Activated T-helper 9 cell treated with anti-CD3 and anti-CD28 coated beads, Interleukin-2, amount 50 U/mL, for 16 hours (primary cell): ENCODE measurements around the gene TADA2B.

ENCODE experiments used
- DNase-seq: peaks from one replicate; pipeline ENCODE4 v3.0.0-alpha.2; 2020; ENCODE audit warnings: low read depth

The TADA2B gene

DNA sequence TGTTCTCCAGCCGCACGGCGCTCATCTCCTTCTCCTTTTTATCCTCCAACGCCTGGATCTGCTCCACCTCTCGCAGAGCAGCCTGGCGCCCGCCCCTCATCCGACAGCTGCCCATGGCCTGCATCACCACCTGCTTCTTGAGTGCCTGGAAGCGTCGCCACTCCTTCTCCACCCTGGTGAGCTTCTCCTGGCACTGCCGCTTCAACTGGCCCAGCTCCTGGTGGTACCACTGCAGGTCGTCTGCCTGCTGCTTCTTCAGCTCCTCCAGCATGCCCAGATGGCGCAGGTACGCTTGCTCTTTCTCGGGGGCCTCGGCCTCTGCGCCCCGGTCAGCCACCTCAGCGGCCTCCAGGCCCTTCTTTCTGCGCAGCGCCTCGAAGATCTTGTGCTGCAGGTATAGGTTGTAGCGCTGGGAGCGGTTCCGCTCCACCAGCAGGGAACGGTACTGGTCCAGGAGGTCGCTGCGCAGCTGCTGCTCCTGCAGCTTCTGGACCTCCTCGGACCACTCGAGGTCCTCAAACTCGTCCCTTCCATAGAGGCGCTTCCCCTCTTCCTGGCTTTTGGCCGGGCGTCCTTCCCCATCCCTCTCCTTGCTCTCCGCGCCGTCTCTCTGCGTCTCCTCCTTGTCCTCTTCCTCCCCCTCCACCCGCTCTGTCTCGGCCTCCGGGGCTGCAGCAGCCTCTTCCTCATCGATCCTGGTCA is 1.2 kb upstream of the TADA2B start:
- DNase-seq: no peak

DNA sequence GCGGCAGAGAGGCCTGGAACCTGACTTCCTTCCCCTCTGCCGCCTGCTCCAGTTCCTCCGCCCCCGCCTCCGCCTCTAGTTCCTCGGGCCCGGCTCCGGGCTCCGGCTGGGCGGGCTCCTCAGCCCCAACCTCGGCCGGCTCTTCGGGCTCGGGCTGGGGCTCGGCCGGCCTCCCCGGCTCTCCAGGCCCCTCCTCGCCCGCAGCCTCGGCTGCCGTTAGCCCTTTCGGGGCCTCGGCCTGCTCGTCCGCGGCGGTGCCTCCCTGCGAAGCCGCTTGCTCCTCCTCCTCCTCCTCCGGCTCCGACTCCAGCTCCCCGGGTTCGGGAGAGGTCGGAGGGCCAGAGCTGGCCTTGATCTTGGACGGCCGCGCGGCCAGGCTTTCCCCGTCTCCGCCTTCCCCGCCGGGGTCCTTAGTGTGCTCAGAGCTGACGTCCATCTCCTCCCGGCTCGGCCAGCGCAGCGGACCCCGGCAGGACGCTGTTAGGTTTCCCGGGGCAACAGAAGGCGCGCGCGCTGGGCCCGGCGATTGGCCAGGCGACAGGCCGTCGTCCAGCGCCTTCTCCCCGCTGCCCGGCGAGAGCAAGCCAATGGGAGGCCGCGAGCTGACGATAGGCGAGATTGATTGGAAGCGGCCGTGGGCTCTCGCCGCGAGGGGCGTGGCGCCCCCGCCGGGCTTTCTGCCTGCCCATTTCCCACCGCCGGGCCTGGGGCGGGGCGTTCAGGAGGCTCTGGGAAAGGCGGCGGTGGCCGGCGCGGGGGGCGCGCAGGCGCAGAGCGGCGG is 479 bp upstream of the TADA2B start:
- DNase-seq: peak; percentile 91

DNA sequence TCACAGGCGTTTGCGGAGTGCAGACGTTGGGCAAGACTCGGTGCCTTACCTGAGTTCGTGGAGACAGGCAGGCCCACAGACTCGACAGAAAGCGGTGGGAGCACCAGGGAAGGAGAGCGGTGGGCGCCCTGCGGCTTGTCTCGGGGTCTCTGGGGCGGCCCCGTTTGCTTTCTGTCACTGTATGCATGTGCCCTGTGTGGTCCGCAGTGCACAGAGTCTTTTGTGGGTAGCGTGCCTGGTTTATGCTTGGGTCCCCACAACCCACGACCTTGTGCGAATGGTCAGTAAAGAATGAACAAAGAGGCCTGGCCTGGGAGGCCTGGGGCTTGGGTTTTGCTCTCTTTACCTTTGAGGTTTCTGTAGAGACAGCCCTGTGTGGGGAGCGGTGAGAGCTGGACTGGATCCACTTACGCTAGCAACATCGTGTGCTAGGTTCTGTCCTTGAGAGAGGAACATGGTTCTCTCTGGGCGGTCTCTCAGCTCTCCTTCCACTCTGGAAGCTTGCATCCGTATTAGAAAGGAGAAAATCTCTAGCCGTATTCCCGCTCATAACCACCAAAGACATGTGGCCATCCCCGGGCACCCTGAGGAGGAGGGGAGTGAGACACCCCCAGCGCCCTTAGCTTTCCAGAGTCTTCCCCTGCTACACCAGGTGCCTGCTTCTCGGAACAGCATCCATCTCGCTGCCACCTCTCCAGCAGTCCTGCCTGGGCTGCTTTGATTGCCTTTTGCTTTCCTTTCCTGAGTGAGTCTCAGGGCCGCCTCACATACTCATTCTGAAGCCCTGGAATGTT is 1.2 kb downstream of the TADA2B start:
- DNase-seq: no peak

DNA sequence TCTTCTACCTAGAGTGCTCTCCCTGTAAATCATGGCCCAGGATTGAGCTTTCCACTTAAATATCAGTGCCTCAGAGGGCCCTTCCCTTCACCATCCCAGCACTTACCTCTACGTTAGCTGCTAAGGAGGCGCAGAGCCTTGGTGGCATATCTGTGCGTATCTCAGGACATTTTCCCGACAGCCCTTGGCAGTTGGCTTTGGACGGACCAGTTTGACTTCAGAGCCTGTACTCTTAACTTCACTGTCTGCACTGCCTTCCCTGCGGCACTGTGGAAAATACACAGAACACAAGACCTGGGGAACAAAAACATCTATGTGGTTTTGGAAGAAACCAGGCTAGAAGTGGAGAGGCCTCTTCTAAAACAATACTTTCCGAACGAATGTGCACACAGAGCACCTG is 2.4 kb downstream of the TADA2B start:
- no peak for DNase-seq

DNA sequence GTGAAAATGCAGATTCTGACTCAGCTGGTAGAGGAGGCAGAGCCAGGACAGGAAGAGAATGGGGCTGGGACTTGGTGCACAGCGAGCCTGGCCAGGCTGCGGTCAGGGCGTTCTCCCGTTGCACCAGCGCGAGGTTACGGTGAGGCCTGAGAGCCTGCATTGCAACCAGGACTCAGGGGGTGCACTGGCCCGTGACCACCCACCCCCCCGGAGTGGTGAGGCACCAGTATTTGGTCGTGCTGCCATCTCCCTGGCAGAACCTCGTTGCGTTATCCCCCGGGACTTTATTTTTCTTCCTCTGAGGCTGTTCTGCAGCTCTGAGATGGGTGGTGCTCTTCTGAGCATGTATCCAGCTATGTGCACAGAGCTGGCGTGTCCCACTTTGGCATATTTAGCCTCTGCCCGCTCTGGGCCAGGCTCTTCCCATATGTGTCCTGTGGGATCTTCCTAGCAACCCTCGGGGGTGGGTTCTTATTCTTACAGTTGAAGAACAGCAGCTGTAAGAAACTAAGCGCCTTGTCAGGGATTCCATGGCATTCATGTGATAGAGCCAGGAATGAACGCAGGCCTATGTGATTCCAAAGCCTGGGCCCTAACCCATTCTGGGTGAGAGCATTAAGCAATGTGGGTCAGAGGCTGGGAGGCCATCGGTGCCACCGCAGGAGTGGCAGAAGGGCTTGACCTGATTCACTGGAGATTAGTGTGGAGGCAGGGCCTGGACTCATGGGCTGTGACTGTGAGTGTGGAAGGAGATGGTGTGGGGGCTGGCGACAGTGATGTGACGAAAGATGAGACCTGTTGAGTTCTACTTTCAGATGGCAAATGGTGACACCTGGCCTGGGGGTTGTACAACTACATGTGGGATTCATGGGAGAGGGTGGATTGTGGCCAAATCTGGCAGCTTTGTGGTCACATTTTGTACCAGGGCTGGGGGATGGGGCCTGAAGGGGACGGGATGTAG is 3.1 kb downstream of the TADA2B start:
- DNase-seq: no peak

DNA sequence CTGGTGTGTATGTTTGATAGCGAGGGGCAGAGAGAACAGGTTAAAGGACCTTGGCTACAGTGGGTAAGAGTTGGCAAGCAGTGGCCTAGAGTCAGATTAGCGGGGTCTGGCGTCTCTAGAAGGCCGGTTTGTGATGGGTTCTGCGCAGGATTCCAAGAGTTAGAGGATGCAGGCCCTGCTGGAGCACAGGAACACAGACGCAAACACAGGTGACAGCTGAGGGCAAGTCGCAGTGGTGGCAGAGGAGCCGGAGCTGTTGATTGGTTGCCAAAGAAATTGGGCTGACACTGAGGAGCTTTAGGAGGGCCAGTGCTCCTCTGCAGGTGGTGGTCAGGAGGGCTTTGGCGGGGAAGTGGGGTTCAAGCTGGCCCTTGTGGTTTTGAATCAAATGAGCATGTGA is 3.8 kb downstream of the TADA2B start:
- DNase-seq: no peak

DNA sequence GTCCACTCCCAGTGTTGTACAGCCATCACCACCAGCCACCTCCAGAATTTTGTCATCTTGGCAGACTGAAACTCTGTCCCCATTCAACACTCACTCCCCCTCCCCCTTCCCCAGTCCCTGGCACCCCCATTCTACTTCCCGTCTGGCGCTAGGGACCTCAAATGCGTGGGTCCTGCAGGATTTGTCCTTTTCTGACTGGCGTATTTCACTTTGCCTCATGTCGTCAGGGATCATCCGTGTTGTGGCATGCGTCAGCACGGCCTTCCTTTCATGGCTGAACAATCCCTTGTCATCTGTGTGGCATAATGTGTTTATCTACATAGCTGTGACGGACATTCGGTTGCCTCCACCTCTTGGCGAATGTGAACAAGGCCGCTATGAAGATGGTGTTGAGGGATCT is 5.5 kb downstream of the TADA2B start:
- DNase-seq: no peak

DNA sequence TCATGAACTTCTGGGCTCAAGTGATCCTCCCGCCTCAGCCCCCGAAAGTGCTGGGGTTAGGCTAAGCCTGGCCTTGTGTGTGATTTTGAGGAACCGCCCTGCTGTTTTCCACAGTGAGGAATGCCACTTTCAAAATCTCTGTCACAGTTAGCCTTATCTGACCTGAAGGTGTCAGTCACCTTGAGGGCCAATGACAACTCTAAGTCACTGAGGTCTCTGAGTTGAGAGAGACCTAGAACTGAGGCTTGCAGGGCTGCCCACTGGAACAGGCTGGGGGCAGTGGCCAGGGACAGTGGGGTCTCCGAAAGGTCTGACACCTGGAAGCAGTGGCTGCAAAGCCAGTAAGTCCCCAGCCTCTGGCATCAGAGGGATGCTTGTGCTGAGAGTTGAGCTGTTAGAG is 6.1 kb downstream of the TADA2B start:
- no peak for DNase-seq

DNA sequence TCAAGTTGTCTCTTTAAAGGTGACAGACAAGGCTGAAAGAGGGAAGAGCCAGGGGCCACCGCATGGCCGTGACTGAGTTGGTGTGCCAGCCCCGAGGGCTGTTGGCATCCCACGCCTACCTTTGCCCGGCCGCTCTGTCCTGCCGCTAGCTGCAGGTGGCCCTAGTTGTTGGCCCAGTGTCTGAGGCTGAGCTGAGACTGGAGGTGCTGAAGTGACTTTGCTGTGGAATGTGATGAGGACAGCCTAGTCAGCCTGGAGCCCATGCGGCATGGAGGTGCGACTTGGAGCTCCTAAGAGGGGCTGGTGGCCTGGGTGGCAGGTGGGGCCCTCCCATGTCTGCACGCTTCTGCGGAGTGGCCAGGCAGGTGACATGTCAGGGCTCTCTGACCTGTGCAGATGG is 6.6 kb downstream of the TADA2B start:
- DNase-seq: no peak

DNA sequence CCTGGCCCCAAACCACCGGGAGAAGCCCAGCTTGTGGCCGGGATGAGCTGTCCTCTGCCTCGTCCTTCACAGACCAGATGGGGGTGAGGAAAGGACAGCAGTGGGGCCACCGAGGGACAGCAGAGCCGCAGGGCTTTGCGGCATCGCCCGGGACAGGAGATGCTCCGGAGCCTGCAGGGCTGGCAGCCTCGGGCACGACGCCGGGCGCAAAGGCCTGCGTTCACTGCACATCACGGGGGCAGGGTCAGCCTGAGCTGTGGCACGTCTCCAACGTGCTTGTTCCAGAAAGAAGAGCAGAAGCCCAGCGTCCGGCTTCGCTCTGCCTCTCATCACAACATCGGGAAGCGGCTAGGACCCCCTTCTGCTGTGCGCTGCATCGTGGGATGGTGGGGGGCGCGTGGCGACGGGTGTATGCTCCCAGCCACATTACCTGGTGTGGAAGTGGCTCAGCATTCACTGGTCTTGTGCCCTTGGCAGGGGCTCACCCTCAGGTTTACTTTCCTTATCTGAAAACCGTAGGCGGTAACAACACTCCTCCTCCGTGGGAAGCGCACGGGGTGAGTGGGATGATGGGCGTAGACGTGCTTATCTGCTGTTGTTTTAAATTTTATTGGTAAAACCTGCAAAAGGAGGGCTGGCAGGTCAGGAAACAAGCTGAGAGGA is 7.4 kb downstream of the TADA2B start:
- DNase-seq: no peak

DNA sequence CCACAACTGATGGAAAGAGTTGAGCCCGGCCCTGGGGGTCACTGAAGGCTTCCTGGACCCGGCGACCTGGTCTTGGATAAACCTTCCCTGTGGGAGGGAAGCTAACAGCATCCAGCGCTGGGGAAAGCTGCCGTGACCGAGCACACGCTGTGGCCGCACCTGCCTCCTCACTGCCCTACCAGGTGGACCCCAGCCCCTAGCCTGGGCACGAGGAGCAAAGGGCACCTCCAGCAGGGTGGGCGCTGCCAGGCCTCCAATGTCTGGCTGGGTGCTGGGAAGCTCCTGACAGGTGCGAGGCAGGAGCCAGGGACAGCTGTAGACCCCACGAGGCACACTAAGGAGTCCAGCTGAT is 7.9 kb downstream of the TADA2B start:
- DNase-seq: no peak

DNA sequence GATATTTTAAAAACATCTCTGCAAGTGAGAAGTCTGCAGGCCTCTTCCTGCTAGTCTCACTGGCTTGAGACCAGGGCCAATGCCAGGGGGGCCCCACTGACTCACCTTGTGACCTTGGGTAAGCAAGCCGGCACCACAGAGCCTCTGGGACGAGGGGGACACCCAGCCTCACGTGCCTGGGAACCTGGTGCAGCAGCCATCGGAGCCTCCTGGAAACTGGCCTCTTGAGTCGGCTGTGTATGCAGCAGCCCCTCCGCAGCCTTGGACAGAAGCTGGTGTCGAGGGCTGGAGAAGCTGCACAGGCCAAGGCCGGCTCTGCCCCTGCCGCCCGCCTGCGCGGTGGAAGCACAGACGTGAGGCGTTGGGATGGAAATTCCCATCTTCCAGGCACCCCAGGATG is 8.7 kb downstream of the TADA2B start:
- no peak for DNase-seq

DNA sequence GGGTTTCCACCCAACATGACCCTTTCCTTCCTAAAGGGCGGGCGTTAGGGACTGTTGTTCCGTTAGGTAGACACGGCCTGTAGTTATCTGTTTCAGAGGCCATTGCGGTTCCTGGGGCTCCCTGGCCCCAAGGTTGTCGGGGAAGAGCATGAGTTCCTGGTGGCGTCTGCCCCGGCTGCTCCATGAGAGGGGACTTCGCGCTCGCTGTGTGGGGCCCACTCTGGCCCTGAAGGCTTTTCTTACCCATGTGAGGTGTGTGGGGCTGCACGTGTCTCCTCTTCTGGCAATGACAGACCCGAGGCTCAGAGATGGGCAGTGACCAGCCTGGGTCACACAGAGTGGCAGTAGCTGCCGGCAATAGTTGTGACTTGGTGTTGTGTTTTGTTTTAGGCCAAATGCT is 9.1 kb downstream of the TADA2B start:
- DNase-seq: no peak

DNA sequence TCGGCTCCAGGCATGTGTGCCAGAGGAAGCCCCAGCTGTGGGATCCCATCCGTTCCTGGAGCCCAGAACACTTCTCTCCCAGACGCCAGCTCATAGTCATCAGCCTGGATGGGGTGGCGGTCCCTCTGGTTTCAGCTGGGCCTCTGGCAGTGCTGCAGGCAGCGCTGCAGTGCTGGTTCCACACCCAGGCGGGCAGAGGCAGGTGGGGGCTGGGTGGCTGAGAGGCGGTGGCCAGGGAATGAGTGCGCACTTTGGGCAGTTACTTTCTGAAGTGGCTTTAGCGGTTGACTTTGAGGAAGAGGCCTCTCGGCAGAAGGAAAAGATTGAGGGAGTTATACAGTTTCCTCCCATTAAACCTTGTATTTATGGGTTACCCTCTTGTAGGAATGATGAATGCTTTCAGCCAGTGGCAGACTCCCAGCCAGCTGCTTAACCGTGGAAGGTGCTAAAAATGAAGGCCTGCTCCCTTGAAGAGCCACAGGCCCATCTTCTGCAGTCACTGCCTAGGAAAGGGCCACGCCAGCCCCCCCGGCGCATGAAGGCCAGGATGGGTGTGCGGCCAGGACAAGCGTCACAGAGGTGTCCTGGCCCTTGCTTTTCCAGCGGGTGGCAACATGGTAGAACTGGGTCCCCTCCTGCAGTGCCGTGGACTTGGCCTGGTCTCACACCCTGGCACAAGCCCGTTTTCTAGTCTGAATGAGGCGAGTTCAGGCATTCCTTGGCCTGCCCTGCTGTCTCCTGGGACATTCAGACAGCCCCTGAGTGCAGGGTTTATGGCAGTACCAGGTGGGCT is 9.9 kb downstream of the TADA2B start:
- DNase-seq: no peak

DNA sequence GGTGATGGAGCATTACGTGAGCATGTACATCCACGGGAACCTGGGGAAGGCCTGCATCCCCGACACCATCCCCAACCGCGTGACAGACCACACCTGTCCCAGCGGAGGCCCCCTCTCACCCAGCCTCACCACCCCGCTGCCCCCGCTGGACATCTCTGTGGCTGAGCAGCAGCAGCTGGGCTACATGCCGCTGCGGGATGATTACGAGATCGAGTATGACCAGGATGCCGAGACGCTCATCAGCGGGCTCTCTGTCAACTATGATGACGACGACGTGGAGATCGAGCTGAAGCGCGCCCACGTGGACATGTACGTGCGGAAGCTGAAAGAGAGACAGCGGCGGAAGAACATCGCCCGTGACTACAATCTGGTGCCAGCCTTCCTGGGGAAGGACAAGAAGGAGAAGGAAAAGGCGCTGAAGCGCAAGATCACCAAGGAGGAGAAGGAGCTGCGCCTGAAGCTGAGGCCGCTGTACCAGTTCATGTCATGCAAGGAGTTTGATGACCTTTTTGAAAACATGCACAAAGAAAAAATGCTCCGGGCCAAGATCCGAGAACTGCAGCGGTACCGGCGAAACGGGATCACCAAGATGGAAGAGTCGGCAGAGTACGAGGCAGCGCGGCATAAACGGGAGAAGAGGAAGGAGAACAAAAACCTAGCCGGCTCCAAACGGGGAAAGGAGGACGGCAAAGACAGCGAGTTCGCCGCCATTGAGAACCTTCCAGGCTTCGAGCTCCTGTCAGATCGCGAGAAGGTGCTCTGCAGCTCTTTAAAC is 11.1 kb downstream of the TADA2B start:
- no peak for DNase-seq

DNA sequence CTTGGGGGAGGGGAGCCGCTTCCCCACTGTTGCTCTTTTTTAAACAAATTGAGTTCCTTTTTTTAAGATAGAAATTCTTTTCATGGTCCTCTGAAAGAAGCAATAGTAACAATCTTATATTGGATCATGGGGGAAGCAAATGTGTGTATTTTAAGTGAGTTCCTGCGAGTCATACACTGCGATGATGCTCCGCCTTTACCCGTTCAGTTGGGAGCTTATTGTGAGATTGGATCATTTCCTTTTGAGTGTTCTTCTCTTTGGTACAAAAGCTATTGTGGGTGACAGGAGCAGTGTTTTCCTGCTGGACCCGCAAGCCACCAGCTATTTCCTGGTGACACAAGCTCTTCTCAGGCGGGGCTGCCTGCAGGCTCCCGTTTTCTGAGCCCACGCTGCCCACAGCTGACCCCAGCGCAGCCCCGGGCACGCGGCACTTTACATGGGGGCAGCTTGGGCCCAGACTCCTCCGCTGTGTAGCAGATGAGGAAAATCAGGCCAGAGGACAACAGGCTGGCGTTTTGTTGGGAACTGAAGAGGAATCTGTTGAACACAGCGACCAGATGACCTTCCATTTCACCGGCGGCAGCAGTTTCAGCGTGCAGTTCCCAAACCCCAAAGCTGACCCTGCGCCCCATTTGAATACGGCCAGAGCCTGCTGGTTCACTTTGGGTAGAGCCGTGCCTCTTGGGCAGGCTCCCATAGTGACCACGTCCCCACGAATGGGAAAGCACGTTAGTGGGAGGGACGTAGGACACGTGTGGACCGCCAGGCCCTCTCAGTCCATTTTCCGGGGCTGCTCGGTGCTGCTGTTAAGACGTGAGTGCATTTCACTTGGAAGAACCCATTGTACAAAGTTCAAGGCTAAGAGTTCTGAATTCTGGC is 12.2 kb downstream of the TADA2B start:
- no peak for DNase-seq

DNA sequence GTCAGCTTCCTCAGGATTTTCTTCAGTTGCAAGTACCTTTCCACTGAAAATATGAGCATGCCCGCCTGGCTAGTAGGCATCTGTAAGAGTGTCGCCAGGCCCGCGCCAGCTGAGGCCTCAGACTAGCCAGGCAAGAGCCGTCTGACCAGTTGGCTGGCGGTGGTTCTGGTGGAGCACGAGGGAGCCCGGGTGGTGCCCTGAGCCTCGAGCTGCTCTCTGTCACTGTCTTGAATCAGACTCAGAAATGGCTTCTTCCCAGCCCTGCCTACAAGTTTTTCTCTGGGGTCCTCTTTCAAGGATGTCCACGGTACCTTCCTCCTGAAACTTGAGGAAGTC is 12.8 kb downstream of the TADA2B start:
- DNase-seq: no peak

DNA sequence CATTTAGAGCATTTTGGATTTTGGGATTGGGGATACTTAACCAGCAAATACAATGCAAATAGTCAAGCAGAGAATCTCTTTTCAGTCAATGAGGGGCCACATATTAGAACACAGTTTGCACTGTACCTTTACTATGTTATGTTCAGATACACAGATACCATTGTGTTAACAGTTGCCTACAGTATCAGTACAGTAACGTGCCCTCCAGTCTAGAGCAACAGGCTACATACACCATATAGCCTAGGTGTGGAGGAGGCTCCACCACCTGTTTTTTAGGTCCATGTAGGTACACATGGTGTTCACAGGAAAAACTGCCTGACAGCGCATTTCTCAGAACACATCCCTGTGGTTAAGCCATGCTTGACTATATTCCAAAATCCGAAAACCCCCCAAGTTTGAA is 15.6 kb downstream of the TADA2B start:
- DNase-seq: no peak

DNA sequence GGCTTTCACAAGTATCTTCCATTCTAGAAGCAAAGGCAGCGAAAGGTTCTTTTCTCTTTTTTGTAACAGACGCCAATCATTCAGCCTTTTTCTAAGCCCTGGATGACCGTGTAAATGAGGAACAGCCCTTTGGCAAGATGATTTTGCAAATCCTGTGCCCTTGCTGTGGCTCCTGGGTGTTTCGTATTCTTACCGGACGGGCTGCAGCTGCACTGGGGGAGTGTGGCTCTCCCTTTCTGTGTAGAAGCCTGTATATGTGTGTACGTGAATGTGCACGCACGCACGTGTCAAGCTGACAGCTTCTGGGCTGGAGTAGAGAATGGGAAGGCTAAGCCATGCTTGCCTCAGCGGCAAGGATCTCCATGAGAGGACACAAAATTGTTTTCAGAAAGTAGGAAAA is 16.5 kb downstream of the TADA2B start:
- DNase-seq: no peak
